ENCODE measurements around the gene TRIM38. TPM values are rescaled to one million over a fixed set of nuclear protein-coding genes. Genes with fewer than 3 reads are reported as not detected.
"Not testable (repeated sequence)": the region's sequence is repeated elsewhere in the genome, so short reads cannot be mapped to it uniquely, and the experiment has no call there.

TRIM38 gene
- total RNA-seq, 1 experiment from 2014 or later = 0.70 TPM

- Histone ChIP-seq H3K4me3 (ENCODE audit: low read depth, low read length) (no peak overlapping the region), H3K36me3 (ENCODE audit: control insufficient read depth, insufficient read depth, low read length) (no peaks in the 10 kb centered on the region), H3K27me3 (replicated peaks; ENCODE audit: control insufficient read depth, insufficient read depth, low read length) (no peaks in the 10 kb centered on the region), H3K4me1 (no peaks in the 10 kb centered on the region), H3K9me3 (no peaks in the 10 kb centered on the region)
- H3K9me3 Mint-ChIP-seq (ENCODE audit: unreplicated experiment) = no peaks in the 10 kb centered on the region
- intact Hi-C loops (cut with micrococcal nuclease; ENCODE audit: unreplicated experiment) = no loop called here
- POLR2A ChIA-PET = no interaction called here
- CTCF ChIA-PET = no interaction called here
- H3K4me3 Mint-ChIP-seq (ENCODE audit: unreplicated experiment) = no peak overlapping the region
- DNase-seq = no peak
- no peak for TF ChIP-seq CTCF (IDR thresholded peaks at IDR 0.05; ENCODE audit: insufficient read depth in 1 of 2, low read depth in 1 of 2, low read length in 1 of 2, severe bottlenecking in 1 of 2, unreplicated experiment in 1 of 2)
- H3K36me3 Mint-ChIP-seq (ENCODE audit: insufficient read depth, unreplicated experiment) = no peaks in the 10 kb centered on the region
- peaks cover 7% of the 10 kb centered on the region for H3K4me1 Mint-ChIP-seq (ENCODE audit: low read depth, unreplicated experiment)
- H3K27me3 Mint-ChIP-seq (ENCODE audit: insufficient read depth, unreplicated experiment) = no peaks in the 10 kb centered on the region
- BruUV-seq (replicated peaks) = no TSS peak
- no peak overlapping the region for H3K27ac Mint-ChIP-seq (ENCODE audit: unreplicated experiment)
Observed at GRCh38 chr6:26008470-26008869, 45.9 kb downstream of the TRIM38 start.

GRCh38 chr6:26009817-26010216 is 47.2 kb downstream of the TRIM38 start:
- Mint-ChIP-seq H3K27me3 (ENCODE audit: insufficient read depth, unreplicated experiment) (no peaks in the 10 kb centered on the region), H3K4me1 (ENCODE audit: low read depth, unreplicated experiment) (peaks cover 7% of the 10 kb centered on the region), H3K36me3 (ENCODE audit: insufficient read depth, unreplicated experiment) (no peaks in the 10 kb centered on the region), H3K4me3 (ENCODE audit: unreplicated experiment) (no peak overlapping the region), H3K9me3 (ENCODE audit: unreplicated experiment) (no peaks in the 10 kb centered on the region), H3K27ac (ENCODE audit: unreplicated experiment) (no peak overlapping the region)
- Histone ChIP-seq H3K4me3 (ENCODE audit: low read depth, low read length) (no peak overlapping the region), H3K36me3 (ENCODE audit: control insufficient read depth, insufficient read depth, low read length) (no peaks in the 10 kb centered on the region), H3K27me3 (replicated peaks; ENCODE audit: control insufficient read depth, insufficient read depth, low read length) (no peaks in the 10 kb centered on the region), H3K4me1 (no peaks in the 10 kb centered on the region), H3K9me3 (no peaks in the 10 kb centered on the region)
- intact Hi-C loops (cut with micrococcal nuclease; ENCODE audit: unreplicated experiment) = no loop called here
- no peak for TF ChIP-seq CTCF (IDR thresholded peaks at IDR 0.05; ENCODE audit: insufficient read depth in 1 of 2, low read depth in 1 of 2, low read length in 1 of 2, severe bottlenecking in 1 of 2, unreplicated experiment in 1 of 2)
- POLR2A ChIA-PET = no interaction called here
- CTCF ChIA-PET = no interaction called here
- BruUV-seq (replicated peaks) = no TSS peak
- no peak for DNase-seq

GRCh38 chr6:26012061-26012460 is 49.5 kb downstream of the TRIM38 start:
- Mint-ChIP-seq H3K36me3 (ENCODE audit: insufficient read depth, unreplicated experiment) (no peaks in the 10 kb centered on the region), H3K4me3 (ENCODE audit: unreplicated experiment) (no peak overlapping the region), H3K4me1 (ENCODE audit: low read depth, unreplicated experiment) (no peaks in the 10 kb centered on the region), H3K27ac (ENCODE audit: unreplicated experiment) (no peak overlapping the region), H3K9me3 (ENCODE audit: unreplicated experiment) (no peaks in the 10 kb centered on the region), H3K27me3 (ENCODE audit: insufficient read depth, unreplicated experiment) (no peaks in the 10 kb centered on the region)
- intact Hi-C loops (cut with micrococcal nuclease; ENCODE audit: unreplicated experiment) = no loop called here
- TF ChIP-seq CTCF (IDR thresholded peaks at IDR 0.05; ENCODE audit: insufficient read depth in 1 of 2, low read depth in 1 of 2, low read length in 1 of 2, severe bottlenecking in 1 of 2, unreplicated experiment in 1 of 2) = no peak
- H3K27me3 ChIP-seq (replicated peaks; ENCODE audit: control insufficient read depth, insufficient read depth, low read length) = no peaks in the 10 kb centered on the region
- ChIA-PET CTCF (no interaction called here), POLR2A (no interaction called here)
- no peaks in the 10 kb centered on the region for H3K36me3 ChIP-seq (ENCODE audit: control insufficient read depth, insufficient read depth, low read length)
- no peak for DNase-seq
- no peaks in the 10 kb centered on the region for H3K4me1 ChIP-seq
- no TSS peak for BruUV-seq (replicated peaks)
- H3K9me3 ChIP-seq = no peaks in the 10 kb centered on the region
- H3K4me3 ChIP-seq (ENCODE audit: low read depth, low read length) = no peak overlapping the region

GRCh38 chr6:26014386-26014785 is 51.8 kb downstream of the TRIM38 start:
- H3K36me3 ChIP-seq (ENCODE audit: control insufficient read depth, insufficient read depth, low read length); BruUV-seq (replicated peaks); DNase-seq; H3K9me3 ChIP-seq; H3K36me3 Mint-ChIP-seq (ENCODE audit: insufficient read depth, unreplicated experiment); H3K4me1 Mint-ChIP-seq (ENCODE audit: low read depth, unreplicated experiment); H3K27me3 ChIP-seq (replicated peaks; ENCODE audit: control insufficient read depth, insufficient read depth, low read length); POLR2A ChIA-PET; H3K4me3 Mint-ChIP-seq (ENCODE audit: unreplicated experiment); intact Hi-C loops (cut with micrococcal nuclease; ENCODE audit: unreplicated experiment); H3K27me3 Mint-ChIP-seq (ENCODE audit: insufficient read depth, unreplicated experiment); H3K9me3 Mint-ChIP-seq (ENCODE audit: unreplicated experiment); H3K27ac Mint-ChIP-seq (ENCODE audit: unreplicated experiment); CTCF ChIA-PET; H3K4me1 ChIP-seq; H3K4me3 ChIP-seq (ENCODE audit: low read depth, low read length): not testable (repeated sequence)
